Thyroid gland (tissue), 4 donors: ENCODE measurements around the gene MAS1. TPM values are rescaled to one million over a fixed set of nuclear protein-coding genes. Genes with fewer than 3 reads are reported as not detected.
A peak's percentile ranks its signal among the peaks of the same experiment; 100 is the strongest.

Source experiments
- DNase-seq, 2 donors: peaks; one replicate each; pipeline ENCODE4 v3.0.0-alpha.2; 2019
- H3K27ac ChIP-seq, 3 donors: fragments of 200-600 bp; sonication (generic); 1 replicate in 2 of 3; 2 replicates in 1 of 3; pipeline ENCODE4 v1.5.1; 2016 to 2019; ENCODE audit warnings: mild to moderate bottlenecking in 1 of 3, moderate library complexity in 1 of 3
- H3K27me3 ChIP-seq: fragments of 200-600 bp; sonication (generic); one replicate; pipeline ENCODE4 v1.5.1; 2019
- H3K36me3 ChIP-seq, 2 donors: fragments of 200-600 bp; sonication (generic); one replicate each; pipeline ENCODE4 v1.5.1; 2016 to 2019
- H3K4me1 ChIP-seq, 2 donors: fragments of 200-600 bp; sonication (generic); one replicate each; pipeline ENCODE4 v1.5.1; 2017 to 2019
- H3K4me3 ChIP-seq, 3 donors: fragments of 200-600 bp; sonication (generic); replicated peaks in 1 of 3; 1 replicate in 2 of 3; 2 replicates in 1 of 3; pipeline ENCODE4 v1.5.1; 2016; ENCODE audit warnings: mild to moderate bottlenecking in 1 of 3
- H3K9me3 ChIP-seq: fragments of 200-600 bp; sonication (generic); one replicate; pipeline ENCODE4 v1.5.1; 2017
- POLR2A ChIP-seq, 2 donors: fragments of 450-650 bp; IDR thresholded peaks; one replicate each; pipeline ENCODE4 v1.6.1; 2017; ENCODE audit warnings: antibody characterized with exemption in 2 of 2, mild to moderate bottlenecking in 2 of 2, moderate library complexity in 1 of 2
- WGBS, 2 donors: methylation state at CpG; one replicate each; pipeline ENCODE4 v1.1.5; 2017; 5-methylcytosine and 5-hydroxymethylcytosine counted together
- intact Hi-C: fragments of 100-400 bp; cut with DNase I; formaldehyde crosslinking; loops from one replicate; pipeline ENCODE4 v1.15.1; 2023
- total RNA-seq, 4 donors: library from RNA; depleted of rRNA; stranded (reverse); fragments of >200 nt; gene quantifications; one replicate each; pipeline ENCODE4 v1.2.3, GENCODE V29; 2016
- TF ChIP-seq, protein P1 (sequence below), 6 experiments: fragments of 200-600 bp in 3 of 6; fragments of 450-650 bp in 3 of 6; sonication (generic) in 3 of 6; IDR thresholded peaks; one replicate each; pipeline ENCODE4 v1.5.1; 2016 to 2019; ENCODE audit warnings: antibody characterized with exemption in 6 of 6, mild to moderate bottlenecking in 2 of 6, inconsistent platforms in 1 of 6, moderate library complexity in 1 of 6

The MAS1 gene
- total RNA-seq, 4 donors from 2014 or later: not detected

- Histone ChIP-seq H3K36me3 (no peaks in the 10 kb centered on the region), H3K4me3 (no peak overlapping the region), H3K4me1 (peaks cover 20 to 37% of the 10 kb centered on the region in 2 donors), H3K27ac (peak overlapping the region in 2 of 3 donors; percentile 21 to 44), H3K27me3 (no peaks in the 10 kb centered on the region), H3K9me3 (no peaks in the 10 kb centered on the region)
- 83 to 89% methylated on average over 5 of the region's 5 CpGs for WGBS, 2 donors
- intact Hi-C loops: no loop called here
- no peak for TF ChIP-seq POLR2A (IDR thresholded peaks at IDR 0.05)
- TF ChIP-seq, protein P1, sequence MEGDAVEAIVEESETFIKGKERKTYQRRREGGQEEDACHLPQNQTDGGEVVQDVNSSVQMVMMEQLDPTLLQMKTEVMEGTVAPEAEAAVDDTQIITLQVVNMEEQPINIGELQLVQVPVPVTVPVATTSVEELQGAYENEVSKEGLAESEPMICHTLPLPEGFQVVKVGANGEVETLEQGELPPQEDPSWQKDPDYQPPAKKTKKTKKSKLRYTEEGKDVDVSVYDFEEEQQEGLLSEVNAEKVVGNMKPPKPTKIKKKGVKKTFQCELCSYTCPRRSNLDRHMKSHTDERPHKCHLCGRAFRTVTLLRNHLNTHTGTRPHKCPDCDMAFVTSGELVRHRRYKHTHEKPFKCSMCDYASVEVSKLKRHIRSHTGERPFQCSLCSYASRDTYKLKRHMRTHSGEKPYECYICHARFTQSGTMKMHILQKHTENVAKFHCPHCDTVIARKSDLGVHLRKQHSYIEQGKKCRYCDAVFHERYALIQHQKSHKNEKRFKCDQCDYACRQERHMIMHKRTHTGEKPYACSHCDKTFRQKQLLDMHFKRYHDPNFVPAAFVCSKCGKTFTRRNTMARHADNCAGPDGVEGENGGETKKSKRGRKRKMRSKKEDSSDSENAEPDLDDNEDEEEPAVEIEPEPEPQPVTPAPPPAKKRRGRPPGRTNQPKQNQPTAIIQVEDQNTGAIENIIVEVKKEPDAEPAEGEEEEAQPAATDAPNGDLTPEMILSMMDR (IDR thresholded peaks at IDR 0.05): no peak
- no peak for DNase-seq
Measured at GRCh38 chr6:159871906-159872305, 18.9 kb upstream of the MAS1 start.

- 14 to 37% methylated on average over 2 of the region's 2 CpGs for WGBS, 2 donors
- TF ChIP-seq POLR2A (IDR thresholded peaks at IDR 0.05): no peak
- TF ChIP-seq, protein P1 (IDR thresholded peaks at IDR 0.05): no peak
- H3K4me3 ChIP-seq: no peak overlapping the region
- H3K27me3 ChIP-seq: no peaks in the 10 kb centered on the region
- peaks cover 20 to 37% of the 10 kb centered on the region in 2 donors for H3K4me1 ChIP-seq
- intact Hi-C loops: no loop called here
- H3K36me3 ChIP-seq: no peaks in the 10 kb centered on the region
- H3K9me3 ChIP-seq: no peaks in the 10 kb centered on the region
- H3K27ac ChIP-seq: no peak overlapping the region
- peak; percentile 56 to 78 for DNase-seq
Measured at GRCh38 chr6:159874435-159874834, 16.4 kb upstream of the MAS1 start.

GRCh38 chr6:159875194-159875593 is 15.6 kb upstream of the MAS1 start:
- peaks cover 17 to 36% of the 10 kb centered on the region in 2 donors for H3K4me1 ChIP-seq
- no peaks in the 10 kb centered on the region for H3K9me3 ChIP-seq
- TF ChIP-seq POLR2A (IDR thresholded peaks at IDR 0.05): no peak
- TF ChIP-seq, protein P1 (IDR thresholded peaks at IDR 0.05): no peak
- H3K36me3 ChIP-seq: no peaks in the 10 kb centered on the region
- no peak overlapping the region for H3K27ac ChIP-seq
- intact Hi-C loops: loop anchor here (5.0 kb wide), 1 partner anchor 72 kb away; no protein-coding TSS in a partner anchor
- no peak overlapping the region for H3K4me3 ChIP-seq
- DNase-seq: no peak
- no peaks in the 10 kb centered on the region for H3K27me3 ChIP-seq
- 59 to 66% methylated on average over 4 of the region's 4 CpGs for WGBS, 2 donors

DNA sequence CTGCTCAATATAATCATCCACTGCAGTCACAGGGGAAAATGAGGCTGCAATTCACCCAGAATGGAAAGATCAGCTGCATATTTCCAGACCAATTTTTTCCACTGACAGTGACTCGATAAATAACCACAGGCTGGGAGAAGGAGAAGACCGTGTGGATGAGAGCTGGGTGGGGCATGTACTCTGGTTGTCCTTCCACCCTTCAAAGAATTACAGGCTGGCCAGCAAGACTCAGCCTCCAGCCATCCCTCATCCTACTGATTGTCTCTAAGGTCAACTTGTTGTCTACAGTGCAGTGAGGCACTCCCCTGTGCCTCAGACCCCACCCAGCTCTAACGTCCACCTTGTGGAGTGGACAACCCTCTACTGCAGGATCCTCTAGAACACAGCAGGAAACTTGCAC is 14.5 kb upstream of the MAS1 start:
- Histone ChIP-seq H3K27ac (no peak overlapping the region), H3K9me3 (no peaks in the 10 kb centered on the region), H3K4me3 (no peak overlapping the region), H3K27me3 (no peaks in the 10 kb centered on the region), H3K36me3 (no peaks in the 10 kb centered on the region), H3K4me1 (peaks cover 14 to 26% of the 10 kb centered on the region in 2 donors)
- WGBS, 2 donors: 78 to 82% methylated on average over 3 of the region's 3 CpGs
- DNase-seq: no peak
- TF ChIP-seq POLR2A (IDR thresholded peaks at IDR 0.05): no peak
- TF ChIP-seq, protein P1 (IDR thresholded peaks at IDR 0.05): no peak
- intact Hi-C loops: loop anchor here (5.0 kb wide), 1 partner anchor 71 kb away; no protein-coding TSS in a partner anchor

GRCh38 chr6:159877256-159877808 is 13.5 kb upstream of the MAS1 start:
- DNase-seq: no peak
- intact Hi-C loops: loop anchor here (5.0 kb wide), 1 partner anchor 70 kb away; no protein-coding TSS in a partner anchor
- Histone ChIP-seq H3K4me1 (peaks cover 10 to 17% of the 10 kb centered on the region in 2 donors), H3K9me3 (no peaks in the 10 kb centered on the region), H3K4me3 (no peak overlapping the region), H3K36me3 (no peaks in the 10 kb centered on the region), H3K27ac (no peak overlapping the region), H3K27me3 (no peaks in the 10 kb centered on the region)
- 93 to 94% methylated on average over 4 to 5 of the region's 5 CpGs for WGBS, 2 donors
- TF ChIP-seq POLR2A (IDR thresholded peaks at IDR 0.05): no peak
- TF ChIP-seq, protein P1 (IDR thresholded peaks at IDR 0.05): no peak
